ENCODE results near the gene MRM2. TPM values are rescaled to one million over a fixed set of nuclear protein-coding genes. Genes with fewer than 3 reads are reported as not detected.

The MRM2 gene
- total RNA-seq, 2 experiments from 2014 or later, result 45.1 to 52.3 TPM

DNA sequence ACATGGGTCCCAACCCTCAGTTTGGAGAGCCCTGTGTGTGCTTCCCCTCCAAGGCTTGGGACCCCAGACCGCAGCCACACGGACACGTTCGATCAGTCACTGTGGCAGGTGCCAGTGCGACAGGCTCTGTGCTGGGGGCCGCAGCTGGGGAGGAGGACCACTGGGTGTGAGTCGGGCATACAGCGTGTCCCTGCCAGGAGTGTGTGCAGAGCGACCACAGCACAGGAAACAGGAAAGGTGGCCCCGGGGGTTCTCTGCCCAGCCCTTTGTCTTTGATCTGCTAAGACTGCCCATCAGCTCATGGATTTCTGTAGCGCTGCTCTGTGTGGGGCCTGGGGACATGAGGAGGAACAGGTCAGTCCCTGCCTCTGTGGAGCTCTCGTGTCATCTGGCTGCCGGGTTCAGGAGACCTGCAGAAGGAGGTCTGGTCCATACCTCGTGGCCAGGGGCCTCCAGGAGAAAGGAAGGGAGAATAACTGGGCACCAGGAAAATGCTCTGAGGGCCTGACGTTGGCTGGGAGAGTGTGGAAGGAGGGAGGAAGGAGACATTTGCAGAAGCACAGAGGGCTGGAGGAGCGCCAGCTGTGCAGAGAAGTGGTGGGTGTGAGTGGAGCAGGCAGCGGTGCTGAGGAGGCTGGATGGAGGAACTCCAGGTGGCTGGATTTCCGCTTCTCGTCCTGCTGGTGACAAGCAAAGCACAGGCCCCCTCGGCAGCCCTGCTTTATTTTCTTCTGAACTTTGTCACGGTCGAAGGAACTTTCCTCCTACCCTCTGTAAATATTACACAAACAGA lies 4.1 kb upstream of the MRM2 start:
- Histone ChIP-seq H3K4me2 (ENCODE audit: low read length) (no peak overlapping the region), H4K20me1 (ENCODE audit: insufficient read depth, low read length) (0 out of 2 replicates have a peak, but pooled peaks cover 5% of the 10 kb centered on the region), H3K9me3 (ENCODE audit: low read length) (no peaks in the 10 kb centered on the region), H2AFZ (ENCODE audit: low read length) (no peak overlapping the region), H3K9me2 (ENCODE audit: insufficient read depth, low read length) (no peaks in the 10 kb centered on the region), H3K27ac (ENCODE audit: low read depth, low read length, poor library complexity, severe bottlenecking) (no peak overlapping the region), H3K36me3 (ENCODE audit: insufficient read depth, low read length) (peaks cover 9% of the 10 kb centered on the region; the same call in 1 of the 2 replicates), H3K79me2 (ENCODE audit: insufficient read depth, low read depth, low read length) (peaks cover 9% of the 10 kb centered on the region), H3K4me1 (ENCODE audit: insufficient read depth, low read length, poor library complexity, severe bottlenecking) (peaks cover 15% of the 10 kb centered on the region), H3K4me3 (ENCODE audit: low read depth, low read length, poor library complexity, severe bottlenecking) (no peak overlapping the region)
- CTCF ChIA-PET (ENCODE audit: unreplicated experiment), result no interaction called here
- intact Hi-C loops (cut with micrococcal nuclease; ENCODE audit: unreplicated experiment), result no loop called here
- no peak for TF ChIP-seq EZH2phosphoT487 (IDR thresholded peaks at IDR 0.05; ENCODE audit: borderline replicate concordance, low read depth, low read length)
- TF ChIP-seq, protein P1, sequence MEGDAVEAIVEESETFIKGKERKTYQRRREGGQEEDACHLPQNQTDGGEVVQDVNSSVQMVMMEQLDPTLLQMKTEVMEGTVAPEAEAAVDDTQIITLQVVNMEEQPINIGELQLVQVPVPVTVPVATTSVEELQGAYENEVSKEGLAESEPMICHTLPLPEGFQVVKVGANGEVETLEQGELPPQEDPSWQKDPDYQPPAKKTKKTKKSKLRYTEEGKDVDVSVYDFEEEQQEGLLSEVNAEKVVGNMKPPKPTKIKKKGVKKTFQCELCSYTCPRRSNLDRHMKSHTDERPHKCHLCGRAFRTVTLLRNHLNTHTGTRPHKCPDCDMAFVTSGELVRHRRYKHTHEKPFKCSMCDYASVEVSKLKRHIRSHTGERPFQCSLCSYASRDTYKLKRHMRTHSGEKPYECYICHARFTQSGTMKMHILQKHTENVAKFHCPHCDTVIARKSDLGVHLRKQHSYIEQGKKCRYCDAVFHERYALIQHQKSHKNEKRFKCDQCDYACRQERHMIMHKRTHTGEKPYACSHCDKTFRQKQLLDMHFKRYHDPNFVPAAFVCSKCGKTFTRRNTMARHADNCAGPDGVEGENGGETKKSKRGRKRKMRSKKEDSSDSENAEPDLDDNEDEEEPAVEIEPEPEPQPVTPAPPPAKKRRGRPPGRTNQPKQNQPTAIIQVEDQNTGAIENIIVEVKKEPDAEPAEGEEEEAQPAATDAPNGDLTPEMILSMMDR (conservative IDR thresholded peaks at IDR 0.05; ENCODE audit: low read length), result no peak
- POLR2A ChIA-PET, result no interaction called here
- no peak for DNase-seq (ENCODE audit: low spot score)
- BruUV-seq (replicated peaks), result no TSS peak

DNA sequence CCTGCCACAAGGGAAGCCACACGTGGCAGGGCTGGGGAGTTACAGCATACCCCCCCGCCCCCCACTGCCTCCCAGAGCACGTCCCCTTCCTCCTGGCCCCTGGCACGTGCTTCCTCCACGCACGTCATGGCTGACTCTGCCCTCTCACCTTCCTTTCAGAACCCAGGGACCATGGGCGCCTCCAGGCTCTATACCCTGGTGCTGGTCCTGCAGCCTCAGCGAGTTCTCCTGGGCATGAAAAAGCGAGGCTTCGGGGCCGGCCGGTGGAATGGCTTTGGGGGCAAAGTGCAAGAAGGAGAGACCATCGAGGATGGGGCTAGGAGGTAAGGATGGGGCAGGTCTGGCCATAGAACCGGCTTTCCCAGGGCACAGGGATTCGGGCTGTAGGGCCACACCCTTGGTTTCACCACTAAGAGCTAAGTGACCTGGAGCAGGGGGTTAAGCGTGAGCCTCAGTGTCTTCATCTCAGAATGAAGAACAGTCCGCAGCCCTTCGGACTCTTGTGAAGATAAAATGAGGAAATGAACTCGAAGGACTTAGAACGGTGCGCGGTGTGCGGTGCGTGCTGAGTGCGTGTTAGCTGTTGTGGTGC lies 2.5 kb upstream of the MRM2 start:
- no peaks in the 10 kb centered on the region for H3K9me2 ChIP-seq (ENCODE audit: insufficient read depth, low read length)
- H3K4me2 ChIP-seq (ENCODE audit: low read length), result no peak overlapping the region; the same call in 1 of the 2 replicates
- no peaks in the 10 kb centered on the region for H3K9me3 ChIP-seq (ENCODE audit: low read length)
- DNase-seq (ENCODE audit: low spot score), result no peak
- peaks cover 22% of the 10 kb centered on the region for H3K4me1 ChIP-seq (ENCODE audit: insufficient read depth, low read length, poor library complexity, severe bottlenecking)
- intact Hi-C loops (cut with micrococcal nuclease; ENCODE audit: unreplicated experiment), result loop anchor here (5.0 kb wide), 1 partner anchor 63 kb away; no protein-coding TSS in a partner anchor
- H3K27ac ChIP-seq (ENCODE audit: low read depth, low read length, poor library complexity, severe bottlenecking), result no peak overlapping the region
- no TSS peak for BruUV-seq (replicated peaks)
- 0 out of 2 replicates have a peak, but pooled peaks cover 5% of the 10 kb centered on the region for H4K20me1 ChIP-seq (ENCODE audit: insufficient read depth, low read length)
- no peak overlapping the region for H2AFZ ChIP-seq (ENCODE audit: low read length)
- ChIA-PET CTCF (ENCODE audit: unreplicated experiment) (no interaction called here), POLR2A (interaction anchor here (0.6 kb wide), 1 partner anchor 310 kb away, joined by 3 read pairs; no protein-coding TSS in a partner anchor)
- H3K4me3 ChIP-seq (ENCODE audit: low read depth, low read length, poor library complexity, severe bottlenecking), result no peak overlapping the region
- H3K79me2 ChIP-seq (ENCODE audit: insufficient read depth, low read depth, low read length), result peaks cover 25% of the 10 kb centered on the region
- TF ChIP-seq, protein P1 (conservative IDR thresholded peaks at IDR 0.05; ENCODE audit: low read length), result no peak
- TF ChIP-seq EZH2phosphoT487 (IDR thresholded peaks at IDR 0.05; ENCODE audit: borderline replicate concordance, low read depth, low read length), result no peak
- peaks cover 4% of the 10 kb centered on the region for H3K36me3 ChIP-seq (ENCODE audit: insufficient read depth, low read length)

Data from OCI-LY7 (cell line).